Measurements from ENCODE around the gene LYST.

The LYST gene

DNA sequence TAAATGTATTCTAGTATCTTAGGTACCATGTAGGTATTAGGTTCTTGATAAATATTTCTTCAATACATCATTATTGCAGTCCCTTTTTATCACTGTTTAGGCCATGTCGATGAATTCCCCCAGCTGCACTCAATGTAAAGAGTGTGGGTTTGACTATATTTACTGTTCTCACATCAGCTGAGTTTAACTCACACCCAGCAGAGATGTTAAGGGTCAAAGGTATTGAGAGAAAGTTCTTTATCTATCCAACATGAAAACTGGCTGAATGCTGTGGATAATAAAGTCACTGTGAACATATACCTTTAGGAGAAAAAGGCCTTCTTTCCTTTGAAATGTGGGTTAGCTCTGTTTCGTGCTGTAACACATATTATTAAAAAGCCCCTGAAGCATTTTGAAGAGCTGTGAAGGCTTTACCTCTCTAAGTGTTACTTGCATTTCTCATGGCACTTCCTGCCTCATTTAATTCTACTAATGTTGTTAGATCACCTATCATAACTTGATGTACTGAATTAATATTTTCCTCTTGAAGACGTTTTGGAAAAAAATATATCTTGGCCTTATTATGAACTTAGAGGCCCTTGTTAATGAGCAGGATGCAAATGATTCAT is 19.1 kb upstream of the LYST start:
- H3K4me3 ChIP-seq (replicated peaks in 1 of 2; ENCODE audit: low read depth in 2 of 2, low read length in 2 of 2): no peak overlapping the region
- TF ChIP-seq, protein P1, sequence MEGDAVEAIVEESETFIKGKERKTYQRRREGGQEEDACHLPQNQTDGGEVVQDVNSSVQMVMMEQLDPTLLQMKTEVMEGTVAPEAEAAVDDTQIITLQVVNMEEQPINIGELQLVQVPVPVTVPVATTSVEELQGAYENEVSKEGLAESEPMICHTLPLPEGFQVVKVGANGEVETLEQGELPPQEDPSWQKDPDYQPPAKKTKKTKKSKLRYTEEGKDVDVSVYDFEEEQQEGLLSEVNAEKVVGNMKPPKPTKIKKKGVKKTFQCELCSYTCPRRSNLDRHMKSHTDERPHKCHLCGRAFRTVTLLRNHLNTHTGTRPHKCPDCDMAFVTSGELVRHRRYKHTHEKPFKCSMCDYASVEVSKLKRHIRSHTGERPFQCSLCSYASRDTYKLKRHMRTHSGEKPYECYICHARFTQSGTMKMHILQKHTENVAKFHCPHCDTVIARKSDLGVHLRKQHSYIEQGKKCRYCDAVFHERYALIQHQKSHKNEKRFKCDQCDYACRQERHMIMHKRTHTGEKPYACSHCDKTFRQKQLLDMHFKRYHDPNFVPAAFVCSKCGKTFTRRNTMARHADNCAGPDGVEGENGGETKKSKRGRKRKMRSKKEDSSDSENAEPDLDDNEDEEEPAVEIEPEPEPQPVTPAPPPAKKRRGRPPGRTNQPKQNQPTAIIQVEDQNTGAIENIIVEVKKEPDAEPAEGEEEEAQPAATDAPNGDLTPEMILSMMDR (IDR thresholded peaks at IDR 0.05; ENCODE audit: low read depth, low read length): no peak
- no peak for DNase-seq (ENCODE audit: low read depth in 2 of 2)

DNA sequence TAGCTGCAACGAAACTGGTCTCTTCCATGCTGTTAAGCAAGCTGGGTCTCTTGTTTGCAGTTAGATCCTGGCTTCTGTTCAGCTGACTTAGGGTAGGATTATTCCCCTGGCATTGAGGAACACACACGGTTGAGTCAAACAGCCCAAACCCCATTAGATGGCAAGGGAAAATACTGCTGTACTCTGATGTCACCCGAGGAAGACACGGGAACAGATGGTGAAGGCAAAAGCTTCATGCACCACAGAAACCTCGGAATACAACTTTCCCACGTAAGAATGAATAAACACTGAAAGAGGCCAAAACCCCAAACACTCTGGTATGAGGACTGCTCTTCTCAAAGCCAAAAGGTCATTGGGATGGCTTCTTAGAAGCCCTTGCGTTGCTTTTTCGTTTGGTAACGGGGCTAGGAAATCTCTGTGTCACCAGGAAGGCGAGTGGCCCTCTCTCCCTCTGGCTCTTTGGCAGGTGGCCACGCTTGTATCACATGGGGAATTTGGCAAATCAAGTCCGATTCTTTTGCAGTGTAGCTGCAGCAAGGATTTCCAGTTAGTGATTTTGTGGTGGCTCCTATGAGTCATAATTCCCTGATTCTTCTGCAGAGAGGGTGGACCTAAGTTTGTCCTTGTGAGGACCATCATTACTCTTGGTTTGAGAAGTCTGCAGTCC is 16.7 kb upstream of the LYST start:
- no peak overlapping the region for H3K4me3 ChIP-seq (replicated peaks in 1 of 2; ENCODE audit: low read depth in 2 of 2, low read length in 2 of 2)
- peak; percentile 93 for DNase-seq (ENCODE audit: low read depth in 2 of 2)
- TF ChIP-seq, protein P1 (IDR thresholded peaks at IDR 0.05; ENCODE audit: low read depth, low read length): no peak

DNA sequence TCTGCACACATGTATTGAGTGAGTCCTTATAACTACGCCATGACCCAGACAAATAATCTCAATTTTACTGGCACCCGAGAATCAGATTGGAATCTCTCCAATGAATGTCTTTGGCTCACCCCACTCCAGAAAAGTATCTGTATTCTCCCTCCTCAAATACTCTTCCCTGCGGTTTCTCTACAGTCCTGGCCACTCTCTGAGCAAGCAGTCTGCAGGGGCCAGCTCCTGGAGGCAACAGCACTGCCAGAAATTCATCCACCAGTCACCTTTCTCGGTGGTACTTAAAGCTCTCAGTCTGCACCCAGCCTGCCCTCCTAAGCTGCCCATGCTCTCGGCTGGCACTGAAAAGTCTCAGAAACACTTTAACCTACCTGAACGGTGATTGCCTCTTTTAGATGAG is 16.1 kb upstream of the LYST start:
- TF ChIP-seq, protein P1 (IDR thresholded peaks at IDR 0.05; ENCODE audit: low read depth, low read length): no peak
- DNase-seq (ENCODE audit: low read depth in 2 of 2): peak; percentile 8 to 60
- no peak overlapping the region for H3K4me3 ChIP-seq (replicated peaks in 1 of 2; ENCODE audit: low read depth in 2 of 2, low read length in 2 of 2)

DNA sequence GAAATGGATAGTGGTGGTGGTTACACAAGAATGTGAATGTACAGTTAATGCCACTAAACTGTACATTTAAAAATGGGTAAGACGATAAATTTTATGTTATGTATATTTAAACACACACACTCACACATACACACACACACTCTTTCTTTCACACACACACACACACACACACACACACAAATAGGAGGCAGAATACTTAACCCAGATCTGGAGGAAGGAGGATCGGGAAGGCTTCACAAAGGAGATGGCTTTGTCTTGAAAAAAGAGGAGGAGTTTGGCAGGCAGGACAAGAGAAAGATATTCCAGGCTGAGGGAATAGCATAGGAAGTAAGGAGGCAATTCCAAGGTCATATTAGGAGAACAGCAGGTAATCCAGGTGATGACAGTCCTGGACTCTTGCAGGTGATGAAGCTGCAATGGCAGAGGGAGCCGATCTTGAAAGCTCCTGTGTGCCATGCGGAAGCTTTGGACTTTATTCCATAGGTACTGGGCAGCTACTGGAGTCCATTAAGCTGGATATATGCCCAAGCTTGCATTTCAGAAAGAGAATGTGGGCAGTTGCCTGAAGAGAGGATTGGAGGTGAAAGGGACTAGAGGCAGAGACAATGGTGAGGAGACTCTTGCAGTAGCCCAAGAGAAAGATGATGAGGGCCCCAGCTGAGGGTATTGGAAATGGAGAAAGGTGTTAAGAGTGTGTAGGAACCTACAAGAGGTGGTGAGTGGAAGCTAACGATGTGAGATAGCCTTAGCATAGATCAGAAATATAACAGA is 15.4 kb upstream of the LYST start:
- TF ChIP-seq, protein P1 (IDR thresholded peaks at IDR 0.05; ENCODE audit: low read depth, low read length): no peak
- no peak for DNase-seq (ENCODE audit: low read depth in 2 of 2)
- H3K4me3 ChIP-seq (replicated peaks in 1 of 2; ENCODE audit: low read depth in 2 of 2, low read length in 2 of 2): no peak overlapping the region

DNA sequence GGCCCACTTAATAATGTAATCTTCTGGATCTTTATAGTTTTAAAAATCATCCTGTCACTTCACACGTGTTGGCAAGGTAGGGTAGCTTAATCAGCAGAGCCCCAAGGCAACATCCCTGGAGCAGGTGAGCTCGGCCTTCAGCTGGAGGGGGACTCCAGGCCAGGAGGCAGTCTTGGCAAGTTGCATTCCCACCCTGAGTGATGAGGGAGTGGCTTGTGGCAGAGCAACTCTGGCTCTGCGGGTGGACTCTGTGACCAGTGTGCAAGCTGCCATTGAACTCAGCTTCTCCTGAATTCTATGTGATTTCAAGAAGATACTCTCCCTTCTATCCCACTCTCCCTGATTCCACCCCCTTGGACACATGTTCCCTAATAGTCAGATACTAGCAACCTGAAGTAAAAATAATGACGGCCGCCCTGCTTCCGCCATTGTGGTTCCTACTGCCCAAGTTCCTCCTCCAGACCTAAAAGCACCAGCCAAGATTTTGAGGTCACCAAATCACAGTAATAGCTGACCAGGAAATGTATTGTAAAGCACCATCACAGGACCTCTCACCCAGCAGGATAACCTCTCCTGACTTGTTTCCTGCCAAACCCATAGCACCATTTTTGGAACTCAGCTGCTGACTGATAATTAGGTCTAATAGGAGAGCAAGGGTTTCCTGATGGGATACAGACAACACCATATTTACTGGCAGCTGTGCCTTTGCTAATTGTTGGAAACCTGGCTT is 11.5 kb upstream of the LYST start:
- no peak overlapping the region for H3K4me3 ChIP-seq (replicated peaks in 1 of 2; ENCODE audit: low read depth in 2 of 2, low read length in 2 of 2)
- DNase-seq (ENCODE audit: low read depth in 2 of 2): no peak
- TF ChIP-seq, protein P1 (IDR thresholded peaks at IDR 0.05; ENCODE audit: low read depth, low read length): no peak

DNA sequence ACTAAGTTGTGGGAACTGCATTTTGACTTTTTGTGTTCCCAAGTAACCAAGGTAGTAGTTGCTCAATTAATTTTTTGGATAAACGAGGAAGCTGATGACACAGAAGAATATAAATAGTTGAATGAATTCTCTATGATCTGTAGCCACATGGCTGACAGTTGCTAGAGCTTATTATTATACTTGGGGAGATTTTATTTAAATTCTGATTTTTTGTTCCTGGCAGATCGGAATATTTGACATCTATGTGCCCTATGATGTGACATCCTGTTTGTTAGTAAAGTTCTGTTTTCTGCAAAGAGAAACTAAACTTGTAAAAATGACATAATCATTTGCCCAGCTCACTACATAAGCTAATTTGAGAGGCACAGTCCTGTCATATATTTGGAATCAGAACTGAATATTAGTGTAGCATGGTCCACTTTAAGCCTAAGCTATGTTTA is 9.7 kb upstream of the LYST start:
- DNase-seq (ENCODE audit: low read depth in 2 of 2): no peak

More for the DNA sequence above, 9.7 kb upstream of the LYST start:
- no peak overlapping the region for H3K4me3 ChIP-seq (replicated peaks in 1 of 2; ENCODE audit: low read depth in 2 of 2, low read length in 2 of 2)
- TF ChIP-seq, protein P1 (IDR thresholded peaks at IDR 0.05; ENCODE audit: low read depth, low read length): no peak
